Keratinocyte (primary cell): ENCODE data around the gene RAET1E. TPM values are rescaled to one million over a fixed set of nuclear protein-coding genes. Genes with fewer than 3 reads are reported as not detected.

ENCODE experiments used
- DNase-seq: peaks from one replicate; pipeline ENCODE4 v3.0.0-alpha.2; 2011; ENCODE audit warnings: low read depth, missing footprints, low spot score
- FAIRE-seq: peaks from 2 replicates; lab custom pipeline; 2011; peaks lifted over from hg19 to GRCh38; lab: Jason Lieb, UNC
- H2AFZ ChIP-seq: 2 replicates; pipeline ENCODE4 v1.6.0; 2012; ENCODE audit warnings: low read length, control low read depth, inconsistent platforms; ENCODE audit not compliant: control insufficient read depth
- H3K27ac ChIP-seq: 2 replicates; pipeline ENCODE4 v1.5.1; 2011; ENCODE audit warnings: low read length; ENCODE audit not compliant: control insufficient read depth, insufficient read depth
- H3K27me3 ChIP-seq: 3 replicates; pipeline ENCODE4 v1.6.0; 2011; ENCODE audit warnings: low read length; ENCODE audit not compliant: control insufficient read depth, insufficient read depth; ENCODE audit errors: extremely low read depth
- H3K36me3 ChIP-seq, 2 experiments: 2 replicates in 1 of 2; 3 replicates in 1 of 2; pipeline ENCODE4 v1.5.1; 2011; ENCODE audit warnings: low read length in 2 of 2, mild to moderate bottlenecking in 1 of 2; ENCODE audit not compliant: control insufficient read depth in 2 of 2, insufficient read depth in 2 of 2; ENCODE audit errors: extremely low read depth in 1 of 2
- H3K4me1 ChIP-seq: 3 replicates; pipeline ENCODE4 v1.5.1; 2011; ENCODE audit warnings: low read length; ENCODE audit not compliant: control insufficient read depth, insufficient read depth; ENCODE audit errors: extremely low read depth
- H3K4me2 ChIP-seq: 3 replicates; pipeline ENCODE4 v1.6.0; 2011; ENCODE audit warnings: low read depth, low read length; ENCODE audit not compliant: control insufficient read depth, insufficient read depth; ENCODE audit errors: extremely low read depth
- H3K4me3 ChIP-seq, 3 experiments: fragments of 200-600 bp in 1 of 3; sonication (generic) in 1 of 3; 2 replicates in 2 of 3; 3 replicates in 1 of 3; pipeline ENCODE4 v1.5.1; 2011 to 2016; ENCODE audit warnings: low read length in 3 of 3, mild to moderate bottlenecking in 3 of 3, control low read depth in 2 of 3, inconsistent platforms in 1 of 3, low read depth in 1 of 3, mixed read lengths in 1 of 3, mixed run types in 1 of 3, moderate library complexity in 1 of 3; ENCODE audit not compliant: control insufficient read depth in 2 of 3, insufficient read depth in 2 of 3; ENCODE audit errors: extremely low read depth in 1 of 3
- H3K79me2 ChIP-seq: 2 replicates; pipeline ENCODE4 v1.6.0; 2012; ENCODE audit warnings: low read length; ENCODE audit not compliant: control insufficient read depth, insufficient read depth
- H3K9ac ChIP-seq: 3 replicates; pipeline ENCODE4 v1.6.0; 2011; ENCODE audit warnings: low read length; ENCODE audit not compliant: control insufficient read depth, insufficient read depth; ENCODE audit errors: extremely low read depth
- H3K9me1 ChIP-seq: 3 replicates; pipeline ENCODE4 v1.6.0; 2011; ENCODE audit warnings: low read length; ENCODE audit not compliant: control insufficient read depth, insufficient read depth; ENCODE audit errors: extremely low read depth
- H3K9me3 ChIP-seq: 2 replicates; pipeline ENCODE4 v1.5.1; 2012; ENCODE audit warnings: low read depth, low read length; ENCODE audit not compliant: control insufficient read depth
- H4K20me1 ChIP-seq: 3 replicates; pipeline ENCODE4 v1.6.0; 2011; ENCODE audit warnings: low read length; ENCODE audit not compliant: control insufficient read depth, insufficient read depth; ENCODE audit errors: extremely low read depth
- EZH2 ChIP-seq: IDR thresholded peaks from one replicate; pipeline ENCODE4 v1.6.1; 2012; ENCODE audit warnings: inconsistent platforms, mild to moderate bottlenecking, low read length, moderate library complexity
- dilution Hi-C: fragments of 300-500 bp; cut with MboI; formaldehyde crosslinking; loops from one replicate; pipeline ENCODE4 v1.7.0; 2020; ENCODE audit warnings: low sequenced_read_pairs; ENCODE audit not compliant: extremely low pct_ligation_motif_present
- polyA plus RNA-seq, 5 experiments: library from polyadenylated mRNA; depleted of rRNA in 3 of 5; stranded (reverse) in 3 of 5; stranded (forward) in 1 of 5; unstranded in 1 of 5; fragments of >200 nt; gene quantifications; 1 replicate in 1 of 5; 2 replicates in 3 of 5; 3 replicates in 1 of 5; pipeline versions ENCODE4 v1.2.1 to v1.2.3, GENCODE V29; 2011 to 2012; ENCODE audit warnings: missing spikeins in 2 of 5, low read depth in 1 of 5, low replicate concordance in 1 of 5
- TF ChIP-seq, protein P1 (sequence below), 3 experiments: IDR thresholded peaks in 1 of 3; conservative IDR thresholded peaks in 1 of 3; optimal IDR thresholded peaks in 1 of 3; 2 replicates in 2 of 3; 3 replicates in 1 of 3; pipeline versions ENCODE3 to v1.5.1; 2011; ENCODE audit warnings: low read length in 3 of 3, mild to moderate bottlenecking in 3 of 3, moderate library complexity in 2 of 3, control low read depth in 1 of 3, inconsistent platforms in 1 of 3; ENCODE audit not compliant: insufficient read depth in 2 of 3; ENCODE audit errors: extremely low read depth in 1 of 3

Gene RAET1E
- polyA plus RNA-seq, 1 donor (not counting 4 experiments of a cell fraction or from before 2014, with no cell fraction given), result 14.0 TPM

DNA sequence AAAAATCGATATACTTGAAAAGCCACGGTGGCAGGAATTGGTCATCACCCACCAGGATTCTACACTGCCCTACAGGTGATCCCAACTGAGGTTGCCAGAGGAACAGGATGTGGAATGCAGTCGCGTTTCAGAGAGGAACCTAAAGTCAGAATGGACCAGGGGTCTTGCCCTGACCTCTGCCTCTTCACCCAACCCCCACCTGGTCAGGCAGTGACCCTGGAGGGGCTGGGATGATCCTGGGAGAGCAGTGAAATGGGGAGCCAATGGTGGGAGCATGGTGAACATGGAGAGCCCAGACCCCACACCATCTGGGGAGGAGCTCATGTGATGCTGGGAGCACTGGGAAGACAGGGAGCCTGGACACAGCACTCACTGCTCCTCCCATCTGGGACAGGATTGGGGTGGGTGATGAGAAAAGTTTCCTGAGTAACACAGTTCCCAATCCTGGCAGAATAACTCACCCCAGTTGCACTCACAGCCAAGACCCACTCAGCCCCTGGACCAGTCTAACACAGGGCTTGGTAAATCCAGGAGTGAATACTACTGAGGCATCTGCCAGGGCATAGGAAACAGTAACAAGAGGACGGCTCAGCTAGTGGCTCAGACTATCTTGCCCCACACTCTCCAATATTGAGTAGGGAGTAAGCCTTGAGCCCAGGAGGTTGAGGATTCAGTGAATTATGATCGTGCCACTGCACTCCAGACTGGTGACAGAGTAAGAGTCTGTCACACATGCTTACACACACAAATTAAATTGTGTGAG, 42.2 kb upstream of the RAET1E start:
- H4K20me1 ChIP-seq, result no peaks in the 10 kb centered on the region
- H3K27me3 ChIP-seq, result peaks cover 16% of the 10 kb centered on the region
- H3K9me3 ChIP-seq, result no peaks in the 10 kb centered on the region
- no peak for FAIRE-seq
- no peak overlapping the region for H2AFZ ChIP-seq
- peaks cover 13% of the 10 kb centered on the region for H3K4me1 ChIP-seq
- TF ChIP-seq, protein P1, sequence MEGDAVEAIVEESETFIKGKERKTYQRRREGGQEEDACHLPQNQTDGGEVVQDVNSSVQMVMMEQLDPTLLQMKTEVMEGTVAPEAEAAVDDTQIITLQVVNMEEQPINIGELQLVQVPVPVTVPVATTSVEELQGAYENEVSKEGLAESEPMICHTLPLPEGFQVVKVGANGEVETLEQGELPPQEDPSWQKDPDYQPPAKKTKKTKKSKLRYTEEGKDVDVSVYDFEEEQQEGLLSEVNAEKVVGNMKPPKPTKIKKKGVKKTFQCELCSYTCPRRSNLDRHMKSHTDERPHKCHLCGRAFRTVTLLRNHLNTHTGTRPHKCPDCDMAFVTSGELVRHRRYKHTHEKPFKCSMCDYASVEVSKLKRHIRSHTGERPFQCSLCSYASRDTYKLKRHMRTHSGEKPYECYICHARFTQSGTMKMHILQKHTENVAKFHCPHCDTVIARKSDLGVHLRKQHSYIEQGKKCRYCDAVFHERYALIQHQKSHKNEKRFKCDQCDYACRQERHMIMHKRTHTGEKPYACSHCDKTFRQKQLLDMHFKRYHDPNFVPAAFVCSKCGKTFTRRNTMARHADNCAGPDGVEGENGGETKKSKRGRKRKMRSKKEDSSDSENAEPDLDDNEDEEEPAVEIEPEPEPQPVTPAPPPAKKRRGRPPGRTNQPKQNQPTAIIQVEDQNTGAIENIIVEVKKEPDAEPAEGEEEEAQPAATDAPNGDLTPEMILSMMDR (optimal IDR thresholded peaks at IDR 0.05 in 1 of 3, IDR thresholded peaks at IDR 0.05 in 1 of 3, conservative IDR thresholded peaks at IDR 0.05 in 1 of 3; ENCODE audit: extremely low read depth in 1 of 3, insufficient read depth in 2 of 3, low read length in 3 of 3), result no peak
- TF ChIP-seq EZH2, result no peak
- H3K9me1 ChIP-seq, result no peaks in the 10 kb centered on the region
- no peak overlapping the region for H3K4me2 ChIP-seq
- H3K4me3 ChIP-seq, result no peak overlapping the region
- H3K9ac ChIP-seq, result no peak overlapping the region
- no peaks in the 10 kb centered on the region for H3K79me2 ChIP-seq
- H3K36me3 ChIP-seq, result no peaks in the 10 kb centered on the region
- dilution Hi-C loops, result no loop called here
- no peak overlapping the region for H3K27ac ChIP-seq
- no peak for DNase-seq

DNA sequence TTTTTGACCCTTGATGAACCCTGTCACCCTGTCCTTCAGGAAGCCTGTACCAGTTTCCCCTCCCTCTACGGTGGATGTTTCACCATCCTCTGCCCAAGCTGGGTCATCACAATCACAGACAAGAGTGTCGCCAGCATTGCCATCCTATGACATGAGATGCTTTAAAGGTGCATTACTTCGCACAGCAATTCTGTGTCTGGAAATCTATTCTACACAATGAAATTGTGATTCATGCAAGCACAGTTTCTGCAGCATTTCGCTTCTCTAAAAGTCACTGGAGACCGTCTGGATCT, 41.4 kb upstream of the RAET1E start:
- no peaks in the 10 kb centered on the region for H3K79me2 ChIP-seq
- no peak overlapping the region for H3K4me3 ChIP-seq
- no peak overlapping the region for H2AFZ ChIP-seq
- no peaks in the 10 kb centered on the region for H3K36me3 ChIP-seq
- no peaks in the 10 kb centered on the region for H3K9me1 ChIP-seq
- peaks cover 16% of the 10 kb centered on the region for H3K27me3 ChIP-seq
- no peak for TF ChIP-seq EZH2
- TF ChIP-seq, protein P1 (optimal IDR thresholded peaks at IDR 0.05 in 1 of 3, IDR thresholded peaks at IDR 0.05 in 1 of 3, conservative IDR thresholded peaks at IDR 0.05 in 1 of 3; ENCODE audit: extremely low read depth in 1 of 3, insufficient read depth in 2 of 3, low read length in 3 of 3), result no peak
- peaks cover 13% of the 10 kb centered on the region for H3K4me1 ChIP-seq
- FAIRE-seq (no peak), DNase-seq (no peak)
- H3K4me2 ChIP-seq, result peak overlapping the region; percentile 87
- no peak overlapping the region for H3K27ac ChIP-seq
- no peak overlapping the region for H3K9ac ChIP-seq
- H3K9me3 ChIP-seq, result no peaks in the 10 kb centered on the region
- H4K20me1 ChIP-seq, result no peaks in the 10 kb centered on the region
- dilution Hi-C loops, result no loop called here
